HEK293T (cell line): Measurements from ENCODE around the gene LSM2.
"Not testable (repeated sequence)": the region's sequence is repeated elsewhere in the genome, so short reads cannot be mapped to it uniquely, and the experiment has no call there.

Experiments used
- ARNT ChIP-seq: fragments of 450-650 bp; IDR thresholded peaks from 2 replicates; pipeline ENCODE4 v1.6.1; 2017; ENCODE audit warnings: mild to moderate bottlenecking
- BHLHE40 ChIP-seq: fragments of 450-650 bp; IDR thresholded peaks from 2 replicates; pipeline ENCODE4 v1.6.1; 2016; ENCODE audit warnings: mild to moderate bottlenecking, moderate library complexity, borderline replicate concordance
- FOXA1 ChIP-seq: fragments of 450-650 bp; IDR thresholded peaks from 2 replicates; pipeline ENCODE4 v1.6.1; 2016; ENCODE audit warnings: mild to moderate bottlenecking
- FOXK2 ChIP-seq: fragments of 450-650 bp; IDR thresholded peaks from 2 replicates; pipeline ENCODE4 v1.6.1; 2016; ENCODE audit warnings: mild to moderate bottlenecking
- FOXM1 ChIP-seq: fragments of 450-650 bp; IDR thresholded peaks from 2 replicates; pipeline ENCODE4 v1.6.1; 2017; ENCODE audit warnings: mild to moderate bottlenecking, borderline replicate concordance
- L3MBTL2 ChIP-seq: fragments of 450-650 bp; conservative IDR thresholded peaks from 2 replicates; pipeline ENCODE4 v1.6.1; 2016; ENCODE audit warnings: mild to moderate bottlenecking
- LEF1 ChIP-seq: fragments of 450-650 bp; IDR thresholded peaks from 2 replicates; pipeline ENCODE4 v1.6.1; 2017; ENCODE audit warnings: mild to moderate bottlenecking, borderline replicate concordance
- NFRKB ChIP-seq: fragments of 450-650 bp; IDR thresholded peaks from 2 replicates; pipeline ENCODE4 v1.6.1; 2016; ENCODE audit warnings: mild to moderate bottlenecking, moderate library complexity
- PKNOX1 ChIP-seq: fragments of 450-650 bp; IDR thresholded peaks from 2 replicates; pipeline ENCODE4 v1.6.1; 2016
- SP1 ChIP-seq: fragments of 450-650 bp; IDR thresholded peaks from 2 replicates; pipeline ENCODE4 v1.6.1; 2017
- SUZ12 ChIP-seq: fragments of 450-650 bp; IDR thresholded peaks from 2 replicates; pipeline ENCODE4 v1.6.1; 2016; ENCODE audit warnings: mild to moderate bottlenecking
- TARDBP ChIP-seq: fragments of 450-650 bp; IDR thresholded peaks from 2 replicates; pipeline ENCODE4 v1.6.1; 2016

- TF ChIP-seq SP1, FOXM1, PKNOX1, L3MBTL2, SUZ12, BHLHE40, FOXA1, TARDBP, FOXK2, NFRKB, LEF1, ARNT: not testable (repeated sequence)
These were observed 11.3 kb upstream of the LSM2 start for GRCh38 chr6:31817929-31818511.
